Progenitor cell of endocrine pancreas (in vitro differentiated cells): ENCODE measurements around the gene UTP25. TPM values are rescaled to one million over a fixed set of nuclear protein-coding genes. Genes with fewer than 3 reads are reported as not detected.

ENCODE experiments used
- DNase-seq: peaks from one replicate; pipeline ENCODE4 v3.0.0; 2021; ENCODE audit warnings: low spot score; ENCODE audit not compliant: unreplicated experiment
- H3K27ac Mint-ChIP-seq: 2 replicates; pipeline ENCODE4 v1.8.0; 2021; ENCODE audit warnings: mild to moderate bottlenecking, moderate library complexity, mixed read lengths
- H3K27me3 Mint-ChIP-seq: 2 replicates; pipeline ENCODE4 v1.8.0; 2021; ENCODE audit warnings: mixed read lengths
- H3K36me3 Mint-ChIP-seq: 2 replicates; pipeline ENCODE4 v1.8.0; 2022; ENCODE audit warnings: mixed read lengths; ENCODE audit not compliant: insufficient read depth
- H3K4me1 Mint-ChIP-seq: 2 replicates; pipeline ENCODE4 v1.8.0; 2021; ENCODE audit warnings: low read depth, mixed read lengths
- H3K4me3 Mint-ChIP-seq: 2 replicates; pipeline ENCODE4 v1.8.0; 2021; ENCODE audit warnings: low read depth, mild to moderate bottlenecking, moderate library complexity, mixed read lengths
- H3K9me3 Mint-ChIP-seq: 2 replicates; pipeline ENCODE4 v1.8.0; 2021; ENCODE audit warnings: low read depth, mixed read lengths
- CTCF ChIP-seq: fragments of 200-600 bp; sonication (generic); IDR thresholded peaks from one replicate; pipeline ENCODE4 v1.5.0; 2021; ENCODE audit warnings: antibody characterized with exemption, mild to moderate bottlenecking; ENCODE audit not compliant: unreplicated experiment
- total RNA-seq: library from RNA; stranded (reverse); gene quantifications from 2 replicates; pipeline ENCODE4 v1.2.1, GENCODE V29; 2021

Gene UTP25
- total RNA-seq, 1 donor from 2014 or later: 7.8 TPM

- Mint-ChIP-seq H3K27me3 (peaks cover 21% of the 10 kb centered on the region), H3K9me3 (no peaks in the 10 kb centered on the region), H3K4me3 (no peak overlapping the region), H3K36me3 (no peaks in the 10 kb centered on the region), H3K27ac (no peak overlapping the region), H3K4me1 (no peaks in the 10 kb centered on the region)
- no peak for TF ChIP-seq CTCF
- no peak for DNase-seq
Observed at GRCh38 chr1:209858561-209859103, 30.9 kb downstream of the UTP25 start.

- peak; percentile 94 for TF ChIP-seq CTCF
- Mint-ChIP-seq H3K4me1 (no peaks in the 10 kb centered on the region), H3K27ac (no peak overlapping the region), H3K36me3 (no peaks in the 10 kb centered on the region), H3K27me3 (peaks cover 25% of the 10 kb centered on the region), H3K9me3 (no peaks in the 10 kb centered on the region), H3K4me3 (no peak overlapping the region)
- DNase-seq: peak; percentile 50
Observed at GRCh38 chr1:209860293-209860881, 32.6 kb downstream of the UTP25 start.

GRCh38 chr1:209861242-209861641 is 33.5 kb downstream of the UTP25 start:
- Mint-ChIP-seq H3K4me1 (no peaks in the 10 kb centered on the region), H3K27ac (no peak overlapping the region)
- TF ChIP-seq CTCF: no peak

GRCh38 chr1:209862391-209863356 is 34.9 kb downstream of the UTP25 start:
- TF ChIP-seq CTCF: no peak
- no peak overlapping the region for H3K4me3 Mint-ChIP-seq
- no peaks in the 10 kb centered on the region for H3K4me1 Mint-ChIP-seq
- no peak for DNase-seq
- H3K36me3 Mint-ChIP-seq: no peaks in the 10 kb centered on the region
- H3K27me3 Mint-ChIP-seq: peaks cover 25% of the 10 kb centered on the region
- peaks cover 4% of the 10 kb centered on the region for H3K9me3 Mint-ChIP-seq
- no peak overlapping the region for H3K27ac Mint-ChIP-seq

More at GRCh38 chr1:209861242-209861641, 33.5 kb downstream of the UTP25 start:
- Mint-ChIP-seq H3K36me3 (no peaks in the 10 kb centered on the region), H3K9me3 (no peaks in the 10 kb centered on the region), H3K27me3 (peaks cover 25% of the 10 kb centered on the region), H3K4me3 (no peak overlapping the region)
- DNase-seq: no peak

- no peak overlapping the region for H3K27ac Mint-ChIP-seq
- no peak for DNase-seq
- no peak for TF ChIP-seq CTCF
- no peaks in the 10 kb centered on the region for H3K4me1 Mint-ChIP-seq
- peaks cover 7% of the 10 kb centered on the region for H3K9me3 Mint-ChIP-seq
- H3K36me3 Mint-ChIP-seq: no peaks in the 10 kb centered on the region
- no peak overlapping the region for H3K4me3 Mint-ChIP-seq
- H3K27me3 Mint-ChIP-seq: peaks cover 25% of the 10 kb centered on the region
Observed at GRCh38 chr1:209863766-209864485, 36.2 kb downstream of the UTP25 start.
